GM19023 (cell line): Measurements from ENCODE around the gene MBD2.

Experiments used
- ATAC-seq: cut with Tn5 transposase; IDR thresholded peaks from one replicate; pipeline ENCODE4 v1.9.1; 2021; ENCODE audit warnings: mild to moderate bottlenecking, moderate library complexity; ENCODE audit not compliant: unreplicated experiment

The MBD2 gene

GRCh38 chr18:54203914-54204313, 20.6 kb downstream of the MBD2 start:
- no peak for ATAC-seq

GRCh38 chr18:54202851-54203250, 21.6 kb downstream of the MBD2 start:
- no peak for ATAC-seq

GRCh38 chr18:54197747-54198411, 26.6 kb downstream of the MBD2 start:
- ATAC-seq = no peak

- no peak for ATAC-seq
Observed at GRCh38 chr18:54193786-54194185, 30.7 kb downstream of the MBD2 start.

GRCh38 chr18:54192900-54193299, 31.6 kb downstream of the MBD2 start:
- no peak for ATAC-seq

GRCh38 chr18:54192415-54192814, 32.1 kb downstream of the MBD2 start:
- ATAC-seq = no peak

- no peak for ATAC-seq
Observed at GRCh38 chr18:54191352-54191751, 33.1 kb downstream of the MBD2 start.

- ATAC-seq = no peak
Observed at GRCh38 chr18:54187372-54187771, 37.1 kb downstream of the MBD2 start.

GRCh38 chr18:54184836-54185235, 39.6 kb downstream of the MBD2 start:
- ATAC-seq = no peak

- no peak for ATAC-seq
Observed at GRCh38 chr18:54183390-54183789, 41.1 kb downstream of the MBD2 start.

- ATAC-seq = peak; percentile 65
Observed at GRCh38 chr18:54181856-54182602, 42.4 kb downstream of the MBD2 start.

GRCh38 chr18:54173980-54174630, 50.4 kb downstream of the MBD2 start:
- peak; percentile 62 for ATAC-seq

- ATAC-seq = no peak
Observed at GRCh38 chr18:54173250-54173649, 51.2 kb downstream of the MBD2 start.

- no peak for ATAC-seq
Observed at GRCh38 chr18:54169431-54170403, 54.8 kb downstream of the MBD2 start.

GRCh38 chr18:54165450-54165849, 59.0 kb downstream of the MBD2 start:
- ATAC-seq = no peak

- no peak for ATAC-seq
Observed at GRCh38 chr18:54163453-54163852, 61.0 kb downstream of the MBD2 start.

- no peak for ATAC-seq
Observed at GRCh38 chr18:54162431-54162830, 62.0 kb downstream of the MBD2 start.

GRCh38 chr18:54161267-54161666, 63.2 kb downstream of the MBD2 start:
- no peak for ATAC-seq

- ATAC-seq = no peak
Observed at GRCh38 chr18:54159906-54160305, 64.6 kb downstream of the MBD2 start.

- ATAC-seq = no peak
Observed at GRCh38 chr18:54157646-54158385, 66.7 kb downstream of the MBD2 start.
